Muscle of leg (tissue), 11 donors: Measurements from ENCODE around the gene PCDH9. TPM values are rescaled to one million over a fixed set of nuclear protein-coding genes. Genes with fewer than 3 reads are reported as not detected.

ENCODE experiments used
- DNase-seq: peaks from one replicate; pipeline ENCODE4 v3.0.0; 2013
- H3K27ac ChIP-seq: one replicate; pipeline ENCODE4 v1.5.1; 2013; ENCODE audit warnings: mild to moderate bottlenecking, low read length, control low read depth
- H3K27me3 ChIP-seq: one replicate; pipeline ENCODE4 v1.6.1; 2013; ENCODE audit warnings: low read length; ENCODE audit not compliant: control insufficient read depth, insufficient read depth
- H3K36me3 ChIP-seq: one replicate; pipeline ENCODE4 v1.6.1; 2013; ENCODE audit warnings: low read length; ENCODE audit not compliant: control insufficient read depth, insufficient read depth
- H3K4me1 ChIP-seq: one replicate; pipeline ENCODE4 v1.6.1; 2013; ENCODE audit warnings: low read length; ENCODE audit not compliant: control insufficient read depth, insufficient read depth
- H3K4me3 ChIP-seq: one replicate; pipeline ENCODE4 v1.5.1; 2013; ENCODE audit warnings: low read length, control low read depth
- H3K9me3 ChIP-seq: replicated peaks from 2 replicates; pipeline ENCODE4 v1.6.1; 2013; ENCODE audit warnings: low read depth, low read length; ENCODE audit not compliant: control insufficient read depth
- WGBS: methylation state at CpG from one replicate; pipeline ENCODE4 v1.1.5; 2013; ENCODE audit warnings: missing lambda C conversion rate; ENCODE audit not compliant: insufficient coverage; 5-methylcytosine and 5-hydroxymethylcytosine counted together
- polyA plus RNA-seq, 8 donors: library from polyadenylated mRNA; unstranded; fragments of 120-200 nt; gene quantifications; one replicate each; pipeline versions ENCODE4 v1.2.1 to v1.2.3, GENCODE V29; 2013; ENCODE audit warnings: inconsistent platforms in 1 of 8, low replicate concordance in 1 of 8; ENCODE audit not compliant: insufficient read length in 8 of 8, insufficient read depth in 1 of 8
- total RNA-seq: library from RNA; stranded (reverse); fragments of 120-200 nt; gene quantifications from one replicate; pipeline ENCODE4 v1.2.4, GENCODE V29; 2013

Gene PCDH9
- total and polyA plus RNA-seq, 9 donors = 1.7 to 8.3 (median 3.1) TPM

GRCh38 chr13:67015976-67016600 is 214.0 kb downstream of the PCDH9 start:
- Histone ChIP-seq H3K36me3 (no peaks in the 10 kb centered on the region), H3K27me3 (no peaks in the 10 kb centered on the region), H3K27ac (no peak overlapping the region), H3K4me3 (no peak overlapping the region), H3K9me3 (no peaks in the 10 kb centered on the region), H3K4me1 (no peaks in the 10 kb centered on the region)
- no CpG with 5 or more reads among the region's 2 CpGs for WGBS
- no peak for DNase-seq

- no peaks in the 10 kb centered on the region for H3K9me3 ChIP-seq
- DNase-seq = no peak
- no CpG with 5 or more reads among the region's 1 CpG for WGBS
- no peak overlapping the region for H3K27ac ChIP-seq
- no peak overlapping the region for H3K4me3 ChIP-seq
- H3K36me3 ChIP-seq = no peaks in the 10 kb centered on the region
- H3K4me1 ChIP-seq = no peaks in the 10 kb centered on the region
- H3K27me3 ChIP-seq = no peaks in the 10 kb centered on the region
These were observed 215.7 kb downstream of the PCDH9 start for GRCh38 chr13:67014399-67014798.

- 70% methylated on average over 1 of the region's 2 CpGs for WGBS
- no peaks in the 10 kb centered on the region for H3K27me3 ChIP-seq
- H3K4me1 ChIP-seq = no peaks in the 10 kb centered on the region
- no peak overlapping the region for H3K4me3 ChIP-seq
- H3K9me3 ChIP-seq = no peaks in the 10 kb centered on the region
- no peak overlapping the region for H3K27ac ChIP-seq
- DNase-seq = no peak
- no peaks in the 10 kb centered on the region for H3K36me3 ChIP-seq
These were observed 216.4 kb downstream of the PCDH9 start for GRCh38 chr13:67013709-67014108.

GRCh38 chr13:67008075-67008668 is 222.0 kb downstream of the PCDH9 start:
- H3K27ac ChIP-seq = no peak overlapping the region
- DNase-seq = peak; percentile 5
- whole genome bisulfite sequencing = no CpG with 5 or more reads among the region's 1 CpG

GRCh38 chr13:67004511-67004910 is 225.6 kb downstream of the PCDH9 start:
- Histone ChIP-seq H3K36me3 (no peaks in the 10 kb centered on the region), H3K27me3 (no peaks in the 10 kb centered on the region), H3K9me3 (no peaks in the 10 kb centered on the region), H3K4me1 (no peaks in the 10 kb centered on the region), H3K4me3 (no peak overlapping the region), H3K27ac (no peak overlapping the region)
- no CpG with 5 or more reads among the region's 1 CpG for WGBS
- DNase-seq = peak; percentile 84

More at GRCh38 chr13:67008075-67008668, 222.0 kb downstream of the PCDH9 start:
- H3K4me3 ChIP-seq = no peak overlapping the region
- H3K9me3 ChIP-seq = no peaks in the 10 kb centered on the region
- no peaks in the 10 kb centered on the region for H3K36me3 ChIP-seq
- no peaks in the 10 kb centered on the region for H3K27me3 ChIP-seq
- no peaks in the 10 kb centered on the region for H3K4me1 ChIP-seq

- Histone ChIP-seq H3K27ac (no peak overlapping the region), H3K27me3 (no peaks in the 10 kb centered on the region), H3K9me3 (no peaks in the 10 kb centered on the region), H3K4me1 (no peaks in the 10 kb centered on the region), H3K36me3 (no peaks in the 10 kb centered on the region), H3K4me3 (no peak overlapping the region)
- WGBS = 60% methylated on average over 1 of the region's 7 CpGs
- no peak for DNase-seq
These were observed 226.4 kb downstream of the PCDH9 start for GRCh38 chr13:67003743-67004142.

GRCh38 chr13:67001363-67001762 is 228.8 kb downstream of the PCDH9 start:
- Histone ChIP-seq H3K9me3 (no peaks in the 10 kb centered on the region), H3K27ac (no peak overlapping the region), H3K4me1 (no peaks in the 10 kb centered on the region), H3K36me3 (no peaks in the 10 kb centered on the region), H3K4me3 (no peak overlapping the region), H3K27me3 (no peaks in the 10 kb centered on the region)
- 83% methylated on average over 2 of the region's 5 CpGs for WGBS
- no peak for DNase-seq

- no peak overlapping the region for H3K4me3 ChIP-seq
- WGBS = no CpG with 5 or more reads among the region's 1 CpG
- H3K9me3 ChIP-seq = no peaks in the 10 kb centered on the region
- H3K4me1 ChIP-seq = no peaks in the 10 kb centered on the region
- H3K36me3 ChIP-seq = no peaks in the 10 kb centered on the region
- no peak overlapping the region for H3K27ac ChIP-seq
- no peak for DNase-seq
- H3K27me3 ChIP-seq = no peaks in the 10 kb centered on the region
These were observed 233.6 kb downstream of the PCDH9 start for GRCh38 chr13:66996503-66996902.

- WGBS = 84% methylated on average over 4 of the region's 5 CpGs
These were observed 234.9 kb downstream of the PCDH9 start for GRCh38 chr13:66995203-66995611.

GRCh38 chr13:66994517-66995202 is 235.5 kb downstream of the PCDH9 start:
- H3K4me3 ChIP-seq = no peak overlapping the region
- DNase-seq = no peak
- 83% methylated on average over 3 of the region's 9 CpGs for WGBS

More at GRCh38 chr13:66995203-66995611, 234.9 kb downstream of the PCDH9 start:
- DNase-seq = no peak
- Histone ChIP-seq H3K9me3 (no peaks in the 10 kb centered on the region), H3K27ac (no peak overlapping the region), H3K4me3 (no peak overlapping the region), H3K4me1 (no peaks in the 10 kb centered on the region), H3K36me3 (no peaks in the 10 kb centered on the region), H3K27me3 (no peaks in the 10 kb centered on the region)

More at GRCh38 chr13:66994517-66995202, 235.5 kb downstream of the PCDH9 start:
- H3K4me1 ChIP-seq = no peaks in the 10 kb centered on the region
- no peaks in the 10 kb centered on the region for H3K27me3 ChIP-seq
- H3K9me3 ChIP-seq = no peaks in the 10 kb centered on the region
- no peak overlapping the region for H3K27ac ChIP-seq
- H3K36me3 ChIP-seq = no peaks in the 10 kb centered on the region
